Tibial nerve (tissue), 4 donors: Measurements from ENCODE around the gene TFF3. TPM values are rescaled to one million over a fixed set of nuclear protein-coding genes. Genes with fewer than 3 reads are reported as not detected.
A peak's percentile ranks its signal among the peaks of the same experiment; 100 is the strongest.

Experiments
- DNase-seq, 2 donors: peaks; one replicate each; pipeline ENCODE4 v3.0.0-alpha.2; 2019; ENCODE audit warnings: low spot score in 2 of 2
- H3K27ac ChIP-seq, 4 donors: fragments of 200-600 bp; sonication (generic) in 3 of 4; one replicate each; pipeline ENCODE4 v1.5.1; 2017 to 2019; ENCODE audit warnings: mild to moderate bottlenecking in 1 of 4
- H3K27me3 ChIP-seq, 2 donors: fragments of 200-600 bp; sonication (generic) in 1 of 2; one replicate each; pipeline versions ENCODE4 v1.5.1 to v1.6.0; 2017 to 2019
- H3K36me3 ChIP-seq, 3 donors: fragments of 200-600 bp; sonication (generic); one replicate each; pipeline ENCODE4 v1.5.1; 2018 to 2019
- H3K4me1 ChIP-seq, 4 donors: fragments of 200-600 bp; sonication (generic) in 3 of 4; one replicate each; pipeline ENCODE4 v1.5.1; 2017 to 2019
- H3K4me3 ChIP-seq, 4 donors: fragments of 200-600 bp; sonication (generic) in 3 of 4; one replicate each; pipeline ENCODE4 v1.5.1; 2017 to 2019; ENCODE audit warnings: mild to moderate bottlenecking in 1 of 4, moderate library complexity in 1 of 4
- H3K9me3 ChIP-seq, 4 donors: fragments of 200-600 bp; sonication (generic) in 3 of 4; one replicate each; pipeline ENCODE4 v1.5.1; 2017 to 2019
- EP300 ChIP-seq, 2 donors: sonication (generic); formaldehyde crosslinking; IDR thresholded peaks; one replicate each; pipeline ENCODE4 v1.6.1; 2017; ENCODE audit warnings: antibody characterized with exemption in 2 of 2, mild to moderate bottlenecking in 1 of 2
- POLR2A ChIP-seq, 2 donors: fragments of 450-650 bp; IDR thresholded peaks; one replicate each; pipeline ENCODE4 v1.6.1; 2017; ENCODE audit warnings: antibody characterized with exemption in 2 of 2, mild to moderate bottlenecking in 2 of 2, moderate library complexity in 2 of 2
- WGBS, 2 donors: methylation state at CpG; one replicate each; pipeline ENCODE4 v1.1.5; 2018; 5-methylcytosine and 5-hydroxymethylcytosine counted together
- total RNA-seq, 4 donors: library from RNA; depleted of rRNA; stranded (reverse); fragments of >200 nt; gene quantifications; one replicate each; pipeline ENCODE4 v1.1.0, GENCODE V29; 2016
- TF ChIP-seq, protein P1 (sequence below), 5 experiments: fragments of 200-600 bp in 3 of 5; fragments of 450-650 bp in 2 of 5; sonication (generic) in 3 of 5; IDR thresholded peaks; one replicate each; pipeline ENCODE4 v1.5.1; 2016 to 2019; ENCODE audit warnings: antibody characterized with exemption in 5 of 5, mild to moderate bottlenecking in 3 of 5, moderate library complexity in 2 of 5

TFF3 gene
- total RNA-seq, 4 donors from 2014 or later, result 4.2 to 21.1 (median 13.4) TPM

DNA sequence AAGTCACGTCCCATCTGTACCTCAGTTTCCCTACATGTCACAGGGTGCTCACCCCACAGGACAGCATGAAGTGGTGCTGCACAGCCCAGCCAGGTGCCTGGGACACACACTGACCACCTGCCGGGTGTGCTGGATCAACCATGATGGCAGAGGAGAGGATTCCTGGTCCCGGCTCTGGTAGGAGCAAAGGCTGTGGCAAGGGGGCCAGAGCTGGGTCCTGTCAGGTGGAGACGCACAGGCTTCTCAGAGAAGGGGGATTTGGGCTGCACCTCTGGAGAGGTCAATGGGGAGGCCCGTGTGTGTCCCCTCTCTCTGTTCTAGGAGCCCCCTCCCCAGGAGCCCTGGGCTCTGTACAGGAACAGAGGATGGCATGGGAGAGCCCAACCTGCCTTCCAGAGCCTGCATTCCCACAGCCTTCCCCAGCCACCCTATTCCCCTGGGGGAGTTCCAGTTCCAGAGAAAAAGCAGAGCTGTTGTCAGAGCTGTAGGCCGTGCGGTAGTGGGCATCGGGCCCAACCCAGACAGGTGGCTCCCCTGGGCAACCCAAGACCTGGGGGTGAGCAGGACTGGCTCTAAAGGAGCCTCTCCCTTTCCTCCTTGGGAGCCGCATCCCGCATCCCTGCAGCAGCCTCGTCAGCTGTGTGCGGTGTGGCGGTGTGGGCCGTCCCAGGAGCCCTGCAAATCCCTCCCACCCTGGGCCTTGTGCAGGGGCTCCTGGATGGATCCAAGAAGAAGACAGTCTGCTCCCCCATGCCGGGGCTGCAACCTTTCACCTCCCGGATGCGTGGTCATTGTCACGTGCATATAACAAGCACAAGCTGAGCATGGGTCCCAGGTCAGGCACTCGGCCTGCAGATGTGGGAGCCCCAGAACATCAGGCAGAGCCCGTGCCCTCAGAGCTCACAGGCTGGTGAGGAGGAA lies 2.9 kb upstream of the TFF3 start:
- H3K9me3 ChIP-seq, result no peaks in the 10 kb centered on the region
- no peak for DNase-seq
- no peaks in the 10 kb centered on the region for H3K27me3 ChIP-seq
- no peak overlapping the region for H3K4me3 ChIP-seq
- H3K36me3 ChIP-seq, result no peaks in the 10 kb centered on the region
- peaks cover 0 to 12% (median 3%) of the 10 kb centered on the region in 4 donors for H3K4me1 ChIP-seq
- TF ChIP-seq POLR2A (IDR thresholded peaks at IDR 0.05), result no peak
- TF ChIP-seq, protein P1, sequence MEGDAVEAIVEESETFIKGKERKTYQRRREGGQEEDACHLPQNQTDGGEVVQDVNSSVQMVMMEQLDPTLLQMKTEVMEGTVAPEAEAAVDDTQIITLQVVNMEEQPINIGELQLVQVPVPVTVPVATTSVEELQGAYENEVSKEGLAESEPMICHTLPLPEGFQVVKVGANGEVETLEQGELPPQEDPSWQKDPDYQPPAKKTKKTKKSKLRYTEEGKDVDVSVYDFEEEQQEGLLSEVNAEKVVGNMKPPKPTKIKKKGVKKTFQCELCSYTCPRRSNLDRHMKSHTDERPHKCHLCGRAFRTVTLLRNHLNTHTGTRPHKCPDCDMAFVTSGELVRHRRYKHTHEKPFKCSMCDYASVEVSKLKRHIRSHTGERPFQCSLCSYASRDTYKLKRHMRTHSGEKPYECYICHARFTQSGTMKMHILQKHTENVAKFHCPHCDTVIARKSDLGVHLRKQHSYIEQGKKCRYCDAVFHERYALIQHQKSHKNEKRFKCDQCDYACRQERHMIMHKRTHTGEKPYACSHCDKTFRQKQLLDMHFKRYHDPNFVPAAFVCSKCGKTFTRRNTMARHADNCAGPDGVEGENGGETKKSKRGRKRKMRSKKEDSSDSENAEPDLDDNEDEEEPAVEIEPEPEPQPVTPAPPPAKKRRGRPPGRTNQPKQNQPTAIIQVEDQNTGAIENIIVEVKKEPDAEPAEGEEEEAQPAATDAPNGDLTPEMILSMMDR (IDR thresholded peaks at IDR 0.05), result no peak
- no peak for TF ChIP-seq EP300 (IDR thresholded peaks at IDR 0.05)
- WGBS, 2 donors, result 85 to 90% methylated on average over 14 to 20 of the region's 20 CpGs
- H3K27ac ChIP-seq, result no peak overlapping the region

DNA sequence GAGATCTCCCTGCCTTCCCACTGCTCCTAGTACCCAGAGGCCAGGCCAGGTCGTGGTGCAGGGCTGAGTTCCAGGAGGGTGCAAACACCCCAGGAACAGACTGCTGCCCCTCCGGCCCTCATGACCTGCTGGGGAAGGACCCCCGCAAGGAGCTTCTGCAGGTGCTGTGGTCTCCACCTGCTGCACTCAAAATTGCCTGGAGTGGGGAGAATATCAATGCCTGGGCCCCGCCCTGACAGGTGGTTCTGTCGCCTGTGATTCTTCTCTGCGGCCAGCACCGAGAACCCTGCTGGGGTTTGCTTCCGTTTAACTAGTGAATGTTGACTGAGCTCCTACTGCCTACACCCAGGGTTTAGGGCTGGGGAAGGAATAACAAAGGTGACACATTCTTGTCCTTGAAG lies 2.1 kb upstream of the TFF3 start:
- Histone ChIP-seq H3K27ac (peak overlapping the region in 1 of 4 donors; percentile 19), H3K9me3 (no peaks in the 10 kb centered on the region), H3K4me3 (no peak overlapping the region), H3K36me3 (no peaks in the 10 kb centered on the region), H3K4me1 (peaks cover 0 to 12% (median 3%) of the 10 kb centered on the region in 4 donors), H3K27me3 (no peaks in the 10 kb centered on the region)
- WGBS, 2 donors, result 76 to 77% methylated on average over 6 to 7 of the region's 8 CpGs
- TF ChIP-seq EP300 (IDR thresholded peaks at IDR 0.05), result no peak
- TF ChIP-seq POLR2A (IDR thresholded peaks at IDR 0.05), result no peak
- TF ChIP-seq, protein P1 (IDR thresholded peaks at IDR 0.05), result no peak
- DNase-seq, result no peak

DNA sequence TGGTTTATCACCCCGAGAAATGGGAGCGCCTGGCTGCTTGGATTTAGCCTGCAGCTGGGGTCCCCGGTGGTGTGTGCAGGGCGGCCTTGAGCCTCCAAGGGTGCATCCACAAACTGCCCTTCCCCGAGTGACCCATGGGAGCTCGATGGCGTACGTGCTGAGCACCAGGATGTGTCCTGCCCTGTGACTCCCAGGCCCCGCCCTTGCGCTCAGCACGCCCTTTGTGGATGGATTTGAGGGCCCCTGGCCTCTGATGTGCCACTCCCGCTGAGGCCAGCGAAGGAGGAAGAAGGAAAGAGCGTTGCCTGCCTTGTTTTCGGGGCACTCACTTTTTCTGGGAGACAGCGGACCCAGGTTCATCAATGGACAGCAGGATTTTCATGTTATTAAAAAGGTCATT lies 1.7 kb upstream of the TFF3 start:
- no peak overlapping the region for H3K4me3 ChIP-seq
- TF ChIP-seq EP300 (IDR thresholded peaks at IDR 0.05), result no peak
- TF ChIP-seq, protein P1 (IDR thresholded peaks at IDR 0.05), result no peak
- TF ChIP-seq POLR2A (IDR thresholded peaks at IDR 0.05), result no peak
- H3K27ac ChIP-seq, result peak overlapping the region in 1 of 4 donors; percentile 45
- no peaks in the 10 kb centered on the region for H3K36me3 ChIP-seq
- peaks cover 0 to 12% (median 3%) of the 10 kb centered on the region in 4 donors for H3K4me1 ChIP-seq
- WGBS, 2 donors, result 87 to 92% methylated on average over 10 to 15 of the region's 16 CpGs
- no peak for DNase-seq
- no peaks in the 10 kb centered on the region for H3K27me3 ChIP-seq
- no peaks in the 10 kb centered on the region for H3K9me3 ChIP-seq

DNA sequence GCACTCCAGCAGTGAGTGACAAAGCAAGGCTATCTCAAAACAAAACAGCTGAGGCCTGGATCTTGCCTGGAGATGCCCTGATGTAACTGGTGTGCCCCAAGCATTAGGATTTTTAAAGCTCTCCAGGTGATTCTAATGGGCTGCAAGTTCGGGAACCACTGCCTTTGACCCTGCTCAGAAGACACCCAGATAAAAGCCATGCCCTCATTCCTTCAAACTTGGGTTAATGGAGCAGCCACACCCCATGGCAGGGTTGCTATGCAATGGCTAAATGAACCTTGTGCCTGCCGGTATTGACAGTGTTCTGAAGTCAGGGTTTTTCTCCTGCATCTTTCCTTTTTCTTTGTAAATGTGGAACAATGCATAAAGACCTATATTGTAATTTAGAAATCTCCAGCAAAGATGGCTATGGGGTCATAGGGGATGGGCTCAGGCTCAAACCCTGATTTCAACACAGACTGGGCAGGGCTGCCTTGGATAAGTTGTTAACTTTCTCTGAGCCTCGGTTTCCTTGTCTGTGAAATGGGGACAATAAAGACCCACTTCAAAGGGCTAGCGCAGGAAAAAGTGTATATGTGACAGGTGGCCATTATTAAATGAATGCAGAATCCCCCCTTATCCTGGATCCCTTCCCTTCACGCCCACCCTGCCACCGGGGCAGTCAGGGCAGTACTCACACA lies 453 bp downstream of the TFF3 start:
- H3K36me3 ChIP-seq, result no peaks in the 10 kb centered on the region
- WGBS, 2 donors, result 61 to 80% methylated on average over 6 of the region's 6 CpGs
- peak overlapping the region in 1 of 4 donors; percentile 5 for H3K4me3 ChIP-seq
- H3K9me3 ChIP-seq, result no peaks in the 10 kb centered on the region
- no peak for TF ChIP-seq POLR2A (IDR thresholded peaks at IDR 0.05)
- no peak for TF ChIP-seq EP300 (IDR thresholded peaks at IDR 0.05)
- TF ChIP-seq, protein P1 (IDR thresholded peaks at IDR 0.05), result no peak
- no peak for DNase-seq
- H3K4me1 ChIP-seq, result peaks cover 0 to 22% (median 3%) of the 10 kb centered on the region in 4 donors
- H3K27ac ChIP-seq, result peak overlapping the region in 2 of 4 donors; percentile 7 to 40
- no peaks in the 10 kb centered on the region for H3K27me3 ChIP-seq
